GM12873 (cell line): Measurements from ENCODE around the gene FBXL13.

Experiments
- CTCF ChIP-seq: IDR thresholded peaks from 2 replicates; pipeline ENCODE4 v1.5.1; 2012; ENCODE audit warnings: low read depth, mild to moderate bottlenecking, moderate library complexity, low read length, control low read depth; ENCODE audit not compliant: insufficient read depth; ENCODE audit errors: missing control alignments

Gene FBXL13

DNA sequence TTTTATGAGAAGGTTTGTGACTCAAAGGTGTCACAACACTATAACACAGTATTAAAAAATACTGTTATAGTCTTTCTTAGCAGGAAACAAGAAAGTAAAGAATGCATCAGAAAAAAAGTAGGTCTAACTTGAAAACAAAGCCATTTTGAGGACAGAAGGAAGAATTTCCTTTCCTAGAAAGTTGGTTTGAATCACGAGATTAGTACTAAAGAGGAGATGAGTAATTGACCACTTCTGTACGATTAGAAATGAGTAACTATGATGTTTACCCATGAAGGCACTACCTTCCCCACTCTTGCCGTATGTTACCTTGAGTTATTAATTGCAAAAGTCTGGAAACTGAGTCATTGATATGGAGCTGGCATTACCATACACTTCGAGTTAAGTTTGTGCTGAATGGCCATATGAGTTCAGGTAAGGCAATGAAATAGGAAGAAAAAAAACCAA lies 260.5 kb downstream of the FBXL13 start:
- no peak for TF ChIP-seq CTCF

GRCh38 chr7:102813191-102814024 lies 261.2 kb downstream of the FBXL13 start:
- TF ChIP-seq CTCF = no peak

GRCh38 chr7:102811942-102812678 lies 262.5 kb downstream of the FBXL13 start:
- TF ChIP-seq CTCF = no peak

DNA sequence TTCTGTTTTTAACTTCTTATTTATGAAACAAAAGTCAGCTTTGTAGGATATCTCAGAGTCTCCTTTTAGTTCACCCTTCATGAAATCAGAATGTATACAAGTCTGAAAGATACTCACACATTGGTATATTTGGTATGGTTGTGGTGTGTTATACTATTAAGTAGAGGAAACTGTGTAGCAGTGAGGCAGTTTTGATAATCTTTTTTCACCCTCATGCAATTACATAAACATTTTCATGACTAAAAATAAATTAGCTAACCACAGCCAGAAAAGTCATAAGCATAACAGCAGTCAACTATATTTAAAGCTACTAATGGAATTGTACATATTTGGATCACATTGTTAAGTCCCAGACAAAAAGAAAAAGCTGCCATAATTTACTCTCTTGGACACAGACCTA lies 263.7 kb downstream of the FBXL13 start:
- no peak for TF ChIP-seq CTCF

DNA sequence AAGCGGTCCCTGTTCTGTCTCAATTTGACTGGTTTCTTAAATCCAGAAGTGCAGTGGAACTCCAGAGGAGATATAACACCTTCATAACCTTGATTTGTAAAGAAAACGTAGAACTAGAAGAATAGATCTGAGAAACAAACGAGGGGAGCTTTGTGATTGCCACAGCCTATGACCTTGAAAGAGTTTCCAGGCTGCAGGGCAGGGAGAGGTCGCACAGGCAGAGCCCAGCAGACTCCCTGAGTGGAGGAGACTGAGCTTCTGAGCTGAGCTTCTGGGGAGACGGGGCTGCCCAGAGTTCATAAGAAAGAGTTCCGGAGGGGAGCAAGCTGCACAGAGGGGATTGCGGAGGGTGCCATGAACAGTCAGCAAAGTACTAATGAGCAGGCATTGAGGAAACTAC lies 268.0 kb downstream of the FBXL13 start:
- no peak for TF ChIP-seq CTCF
